GM18499 (cell line): Measurements from ENCODE around the gene PTPRG.

ENCODE experiments used
- ATAC-seq: cut with Tn5 transposase; IDR thresholded peaks from one replicate; pipeline ENCODE4 v1.9.1; 2021; ENCODE audit warnings: moderate number of reproducible peaks; ENCODE audit not compliant: insufficient read depth, unreplicated experiment

PTPRG gene

GRCh38 chr3:61780455-61781228 lies 219.3 kb downstream of the PTPRG start:
- ATAC-seq, result no peak

- ATAC-seq, result no peak
Measured at GRCh38 chr3:61783993-61784718, 222.8 kb downstream of the PTPRG start.

- ATAC-seq, result no peak
Measured at GRCh38 chr3:61788623-61789507, 227.5 kb downstream of the PTPRG start.

GRCh38 chr3:61789861-61790260 lies 228.5 kb downstream of the PTPRG start:
- no peak for ATAC-seq

- ATAC-seq, result no peak
Measured at GRCh38 chr3:61790411-61790810, 229.0 kb downstream of the PTPRG start.

GRCh38 chr3:61793056-61793455 lies 231.7 kb downstream of the PTPRG start:
- no peak for ATAC-seq

GRCh38 chr3:61793521-61793920 lies 232.2 kb downstream of the PTPRG start:
- no peak for ATAC-seq

- no peak for ATAC-seq
Measured at GRCh38 chr3:61794341-61794740, 233.0 kb downstream of the PTPRG start.

GRCh38 chr3:61794961-61795360 lies 233.6 kb downstream of the PTPRG start:
- no peak for ATAC-seq

- ATAC-seq, result no peak
Measured at GRCh38 chr3:61796088-61796680, 234.8 kb downstream of the PTPRG start.

- ATAC-seq, result no peak
Measured at GRCh38 chr3:61796911-61797310, 235.5 kb downstream of the PTPRG start.

- no peak for ATAC-seq
Measured at GRCh38 chr3:61802772-61803171, 241.4 kb downstream of the PTPRG start.

GRCh38 chr3:61803983-61804382 lies 242.6 kb downstream of the PTPRG start:
- ATAC-seq, result no peak

- no peak for ATAC-seq
Measured at GRCh38 chr3:61804782-61805181, 243.4 kb downstream of the PTPRG start.

- no peak for ATAC-seq
Measured at GRCh38 chr3:61805510-61806080, 244.2 kb downstream of the PTPRG start.

GRCh38 chr3:61806810-61807209 lies 245.4 kb downstream of the PTPRG start:
- ATAC-seq, result no peak

GRCh38 chr3:61807865-61808276 lies 246.5 kb downstream of the PTPRG start:
- ATAC-seq, result no peak

GRCh38 chr3:61808526-61808925 lies 247.2 kb downstream of the PTPRG start:
- ATAC-seq, result no peak

- ATAC-seq, result no peak
Measured at GRCh38 chr3:61808999-61809398, 247.6 kb downstream of the PTPRG start.

- no peak for ATAC-seq
Measured at GRCh38 chr3:61809879-61810278, 248.5 kb downstream of the PTPRG start.
